Measurements from ENCODE around the gene ZNF227. TPM values are rescaled to one million over a fixed set of nuclear protein-coding genes. Genes with fewer than 3 reads are reported as not detected.
"Not testable (repeated sequence)": the region's sequence is repeated elsewhere in the genome, so short reads cannot be mapped to it uniquely, and the experiment has no call there.

ZNF227 gene
- total RNA-seq, 1 experiment from 2014 or later, result 34.3 TPM

- H3K9me3 ChIP-seq (ENCODE audit: low read depth, low read length, poor library complexity, severe bottlenecking), result peaks cover 4% of the 10 kb centered on the region
- H3K4me1 ChIP-seq (ENCODE audit: insufficient read depth, low read length, poor library complexity, severe bottlenecking), result peaks cover 3% of the 10 kb centered on the region
- H3K27me3 ChIP-seq (replicated peaks; ENCODE audit: insufficient read depth, low read depth, low read length, poor library complexity), result no peaks in the 10 kb centered on the region
- peak within 1 kb of the TSS; percentile 55 for H3K27ac ChIP-seq (ENCODE audit: low read depth, low read length, poor library complexity, severe bottlenecking)
- H3K4me3 ChIP-seq (ENCODE audit: low read depth, low read length, poor library complexity, severe bottlenecking), result peak within 1 kb of the TSS; percentile 60
- peaks cover 35% of the 10 kb centered on the region for H3K36me3 ChIP-seq (ENCODE audit: insufficient read depth, low read length, poor library complexity, severe bottlenecking)
- ChIA-PET CTCF (no interaction called here), POLR2A (ENCODE audit: low non-redundant PET) (no interaction called here)
- BruUV-seq (replicated peaks), result TSS peak; percentile 68
- peak; percentile 98 for DNase-seq (ENCODE audit: low spot score)
- TF ChIP-seq CTCF (conservative IDR thresholded peaks at IDR 0.05; ENCODE audit: low read depth, low read length), result no peak
- no peak for TF ChIP-seq EZH2 (IDR thresholded peaks at IDR 0.05; ENCODE audit: borderline replicate concordance, low read depth, low read length, poor library complexity, severe bottlenecking)
- intact Hi-C loops (cut with micrococcal nuclease; ENCODE audit: unreplicated experiment), result loop anchor here (1.0 kb wide), 1 partner anchor 23 kb away; no protein-coding TSS in a partner anchor
Observed at GRCh38 chr19:44164673-44165512, 47.4 kb upstream of the ZNF227 start, which contains the start of gene ZNF226. Gene ZNF226 (plus strand): TSS chr19:44165100. CDS start chr19:44170081, 4,981 bp downstream.

DNA sequence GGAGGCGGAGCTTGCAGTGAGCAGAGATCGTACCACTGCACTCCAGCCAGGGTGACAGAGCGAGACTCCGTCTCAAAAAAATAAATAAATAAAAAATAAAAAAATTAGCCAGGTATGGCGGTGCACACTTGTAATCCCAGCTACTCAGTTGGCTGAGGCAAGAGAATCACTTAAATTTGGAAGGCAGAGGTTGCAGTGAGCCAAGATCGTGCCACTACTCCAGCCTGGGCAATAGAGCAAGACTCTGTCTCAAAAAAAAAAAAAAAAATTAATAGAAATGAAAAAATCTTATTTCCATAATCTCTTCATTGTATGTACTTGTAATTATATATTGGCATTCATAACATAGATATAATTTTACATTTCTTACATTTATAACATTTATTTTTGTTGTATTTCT lies 41.7 kb upstream of the ZNF227 start:
- H3K4me1 ChIP-seq (ENCODE audit: insufficient read depth, low read length, poor library complexity, severe bottlenecking); H3K27me3 ChIP-seq (replicated peaks; ENCODE audit: insufficient read depth, low read depth, low read length, poor library complexity); H3K27ac ChIP-seq (ENCODE audit: low read depth, low read length, poor library complexity, severe bottlenecking); CTCF ChIA-PET; POLR2A ChIA-PET (ENCODE audit: low non-redundant PET); intact Hi-C loops (cut with micrococcal nuclease; ENCODE audit: unreplicated experiment); H3K4me3 ChIP-seq (ENCODE audit: low read depth, low read length, poor library complexity, severe bottlenecking); DNase-seq (ENCODE audit: low spot score); BruUV-seq (replicated peaks): not testable (repeated sequence)
- Histone ChIP-seq H3K9me3 (ENCODE audit: low read depth, low read length, poor library complexity, severe bottlenecking) (peaks cover 28% of the 10 kb centered on the region), H3K36me3 (ENCODE audit: insufficient read depth, low read length, poor library complexity, severe bottlenecking) (peaks cover 91% of the 10 kb centered on the region)

- Histone ChIP-seq H3K4me3 (ENCODE audit: low read depth, low read length, poor library complexity, severe bottlenecking) (no peak overlapping the region), H3K4me1 (ENCODE audit: insufficient read depth, low read length, poor library complexity, severe bottlenecking) (no peaks in the 10 kb centered on the region), H3K27me3 (replicated peaks; ENCODE audit: insufficient read depth, low read depth, low read length, poor library complexity) (no peaks in the 10 kb centered on the region), H3K36me3 (ENCODE audit: insufficient read depth, low read length, poor library complexity, severe bottlenecking) (peaks cover 56% of the 10 kb centered on the region), H3K9me3 (ENCODE audit: low read depth, low read length, poor library complexity, severe bottlenecking) (peaks cover 56% of the 10 kb centered on the region), H3K27ac (ENCODE audit: low read depth, low read length, poor library complexity, severe bottlenecking) (no peak overlapping the region)
- intact Hi-C loops (cut with micrococcal nuclease; ENCODE audit: unreplicated experiment), result no loop called here
- ChIA-PET CTCF (no interaction called here), POLR2A (ENCODE audit: low non-redundant PET) (no interaction called here)
- no TSS peak for BruUV-seq (replicated peaks)
- no peak for DNase-seq (ENCODE audit: low spot score)
- TF ChIP-seq EZH2 (IDR thresholded peaks at IDR 0.05; ENCODE audit: borderline replicate concordance, low read depth, low read length, poor library complexity, severe bottlenecking) (no peak), CTCF (conservative IDR thresholded peaks at IDR 0.05; ENCODE audit: low read depth, low read length) (no peak)
Observed at GRCh38 chr19:44176590-44176989, 35.7 kb upstream of the ZNF227 start.
